NB4 (cell line): ENCODE data around the gene MAN1B1.

ENCODE experiments used
- CTCF ChIP-seq: IDR thresholded peaks from one replicate; pipeline ENCODE4 v1.5.1; 2012; ENCODE audit warnings: low read depth, low read length
- POLR2A ChIP-seq: IDR thresholded peaks from 2 replicates; pipeline ENCODE4 v1.6.1; 2011; ENCODE audit warnings: mild to moderate bottlenecking; ENCODE audit not compliant: insufficient read length; ENCODE audit errors: extremely low read depth

- no peak for TF ChIP-seq CTCF
- no peak for TF ChIP-seq POLR2A
Measured at GRCh38 chr9:137076636-137077009, 10.2 kb upstream of the MAN1B1 start.
